Caco-2 (cell line): ENCODE data around the gene FBXL5. TPM values are rescaled to one million over a fixed set of nuclear protein-coding genes. Genes with fewer than 3 reads are reported as not detected.

Source experiments
- BruUV-seq: library from RNA; stranded (reverse); fragments of 400-500 nt; replicated peaks from 2 replicates; lab custom pipeline; 2021; lab: Mats Ljungman, UMichigan
- CTCF ChIA-PET: fragments of 300-600 bp; sonication (Branson Sonifier 250); formaldehyde crosslinking; loops from one replicate; lab custom pipeline; 2022; ENCODE audit warnings: antibody characterized with exemption; lab: Charles Lee
- POLR2A ChIA-PET: fragments of 300-600 bp; sonication (Branson Sonifier 250); formaldehyde crosslinking; loops from one replicate; lab custom pipeline; 2022; ENCODE audit warnings: antibody characterized with exemption; lab: Charles Lee
- DNase-seq, 2 experiments: peaks; one replicate each; pipeline versions ENCODE4 v3.0.0 to v3.0.0-alpha.2; 2020 to 2022
- H3K27me3 ChIP-seq: replicated peaks from 2 replicates; pipeline ENCODE4 v1.6.0; 2011; ENCODE audit warnings: low read length; ENCODE audit not compliant: control insufficient read depth, insufficient read depth
- H3K36me3 ChIP-seq: 2 replicates; pipeline ENCODE4 v1.5.1; 2011; ENCODE audit warnings: low read length; ENCODE audit not compliant: control insufficient read depth, insufficient read depth
- H3K4me1 ChIP-seq: fragments of 250-450 bp; sonication (Bioruptor Pico); 2 replicates; pipeline ENCODE4 v1.5.1; 2020; ENCODE audit warnings: mild to moderate bottlenecking
- H3K4me3 ChIP-seq: 2 replicates; pipeline ENCODE4 v1.5.1; 2011; ENCODE audit warnings: low read depth, mild to moderate bottlenecking, control low read depth, low read length
- H3K9me3 ChIP-seq: fragments of 250-450 bp; sonication (Bioruptor Pico); 2 replicates; pipeline ENCODE4 v1.5.1; 2020; ENCODE audit warnings: mild to moderate bottlenecking, moderate library complexity
- H3K27ac Mint-ChIP-seq: one replicate; pipeline ENCODE4 v1.8.0; 2022; ENCODE audit warnings: mixed read lengths; ENCODE audit not compliant: unreplicated experiment
- H3K27me3 Mint-ChIP-seq: one replicate; pipeline ENCODE4 v1.8.0; 2022; ENCODE audit warnings: mixed read lengths; ENCODE audit not compliant: insufficient read depth, unreplicated experiment
- H3K36me3 Mint-ChIP-seq: one replicate; pipeline ENCODE4 v1.8.0; 2022; ENCODE audit warnings: mild to moderate bottlenecking, mixed read lengths; ENCODE audit not compliant: insufficient read depth, unreplicated experiment
- H3K4me1 Mint-ChIP-seq: one replicate; pipeline ENCODE4 v1.8.0; 2022; ENCODE audit warnings: low read depth, mixed read lengths; ENCODE audit not compliant: unreplicated experiment
- H3K4me3 Mint-ChIP-seq: one replicate; pipeline ENCODE4 v1.8.0; 2022; ENCODE audit warnings: mild to moderate bottlenecking, moderate library complexity, mixed read lengths; ENCODE audit not compliant: unreplicated experiment
- H3K9me3 Mint-ChIP-seq: one replicate; pipeline ENCODE4 v1.8.0; 2022; ENCODE audit warnings: mixed read lengths; ENCODE audit not compliant: unreplicated experiment
- CTCF ChIP-seq, 2 experiments: fragments of 200-600 bp in 1 of 2; IDR thresholded peaks; 1 replicate in 1 of 2; 2 replicates in 1 of 2; pipeline versions ENCODE4 v1.5.1 to v1.8.0; 2011 to 2022; ENCODE audit warnings: antibody characterized with exemption in 1 of 2, control low read depth in 1 of 2, inconsistent platforms in 1 of 2, low read depth in 1 of 2, low read length in 1 of 2, mild to moderate bottlenecking in 1 of 2, moderate library complexity in 1 of 2; ENCODE audit not compliant: insufficient read depth in 1 of 2, severe bottlenecking in 1 of 2, unreplicated experiment in 1 of 2
- intact Hi-C: fragments of 100-400 bp; cut with micrococcal nuclease; formaldehyde crosslinking; loops from one replicate; pipeline ENCODE4 v1.10.0; 2022; ENCODE audit not compliant: unreplicated experiment
- total RNA-seq: library from RNA; stranded (reverse); gene quantifications from 2 replicates; pipeline ENCODE4 v1.2.3, GENCODE V29; 2022

The FBXL5 gene
- total RNA-seq, 1 experiment from 2014 or later, result 29.1 TPM

GRCh38 chr4:15703439-15703838 is 48.3 kb upstream of the FBXL5 start:
- POLR2A ChIA-PET, result no interaction called here
- intact Hi-C loops, result no loop called here
- DNase-seq, result no peak
- Mint-ChIP-seq H3K27ac (no peak overlapping the region), H3K9me3 (peaks cover 29% of the 10 kb centered on the region), H3K27me3 (no peaks in the 10 kb centered on the region), H3K36me3 (peaks cover 15% of the 10 kb centered on the region), H3K4me3 (no peak overlapping the region), H3K4me1 (peaks cover 14% of the 10 kb centered on the region)
- Histone ChIP-seq H3K9me3 (no peaks in the 10 kb centered on the region; the same call in 1 of the 2 replicates), H3K4me1 (peaks cover 8% of the 10 kb centered on the region; the same call in 1 of the 2 replicates), H3K36me3 (no peaks in the 10 kb centered on the region), H3K4me3 (no peak overlapping the region), H3K27me3 (no peaks in the 10 kb centered on the region)
- CTCF ChIA-PET, result no interaction called here
- no TSS peak for BruUV-seq
- TF ChIP-seq CTCF (IDR thresholded peaks at IDR 0.05; ENCODE audit: insufficient read depth in 1 of 2, low read depth in 1 of 2, low read length in 1 of 2, severe bottlenecking in 1 of 2, unreplicated experiment in 1 of 2), result no peak

GRCh38 chr4:15702941-15703403 is 47.8 kb upstream of the FBXL5 start, which contains the start of gene BST1:
BST1 (plus strand) TSS chr4:15703065; CDS start chr4:15703145, 80 bp downstream.
- Mint-ChIP-seq H3K9me3 (peaks cover 30% of the 10 kb centered on the region), H3K4me1 (peaks cover 14% of the 10 kb centered on the region), H3K27me3 (no peaks in the 10 kb centered on the region), H3K4me3 (no peak within 1 kb of the TSS), H3K27ac (no peak within 1 kb of the TSS), H3K36me3 (peaks cover 15% of the 10 kb centered on the region)
- H3K9me3 ChIP-seq, result no peaks in the 10 kb centered on the region; the same call in 1 of the 2 replicates
- H3K36me3 ChIP-seq, result no peaks in the 10 kb centered on the region
- DNase-seq, result no peak
- H3K27me3 ChIP-seq, result no peaks in the 10 kb centered on the region
- H3K4me1 ChIP-seq, result peaks cover 8% of the 10 kb centered on the region; the same call in 1 of the 2 replicates
- ChIA-PET POLR2A (no interaction called here), CTCF (no interaction called here)
- no peak for TF ChIP-seq CTCF (IDR thresholded peaks at IDR 0.05; ENCODE audit: insufficient read depth in 1 of 2, low read depth in 1 of 2, low read length in 1 of 2, severe bottlenecking in 1 of 2, unreplicated experiment in 1 of 2)
- BruUV-seq, result no TSS peak
- H3K4me3 ChIP-seq, result no peak within 1 kb of the TSS
- intact Hi-C loops, result no loop called here

GRCh38 chr4:15696866-15697265 is 41.7 kb upstream of the FBXL5 start:
- BruUV-seq, result no TSS peak

More at GRCh38 chr4:15696866-15697265, 41.7 kb upstream of the FBXL5 start:
- POLR2A ChIA-PET, result no interaction called here
- Histone ChIP-seq H3K4me3 (no peak overlapping the region), H3K36me3 (no peaks in the 10 kb centered on the region), H3K4me1 (peaks cover 10% of the 10 kb centered on the region), H3K9me3 (no peaks in the 10 kb centered on the region; the same call in 1 of the 2 replicates), H3K27me3 (no peaks in the 10 kb centered on the region)
- no peaks in the 10 kb centered on the region for H3K27me3 Mint-ChIP-seq
- no peak overlapping the region for H3K4me3 Mint-ChIP-seq
- peaks cover 13% of the 10 kb centered on the region for H3K36me3 Mint-ChIP-seq
- DNase-seq, result no peak
- no peak overlapping the region for H3K27ac Mint-ChIP-seq
- no peak for TF ChIP-seq CTCF (IDR thresholded peaks at IDR 0.05; ENCODE audit: insufficient read depth in 1 of 2, low read depth in 1 of 2, low read length in 1 of 2, severe bottlenecking in 1 of 2, unreplicated experiment in 1 of 2)
- H3K4me1 Mint-ChIP-seq, result peaks cover 21% of the 10 kb centered on the region
- intact Hi-C loops, result no loop called here
- peaks cover 42% of the 10 kb centered on the region for H3K9me3 Mint-ChIP-seq
- CTCF ChIA-PET, result no interaction called here
